ENCODE measurements around the gene EIF4E1B. TPM values are rescaled to one million over a fixed set of nuclear protein-coding genes. Genes with fewer than 3 reads are reported as not detected.

Gene EIF4E1B
- polyA plus RNA-seq, 1 donor from 2014 or later = 0.82 TPM

DNA sequence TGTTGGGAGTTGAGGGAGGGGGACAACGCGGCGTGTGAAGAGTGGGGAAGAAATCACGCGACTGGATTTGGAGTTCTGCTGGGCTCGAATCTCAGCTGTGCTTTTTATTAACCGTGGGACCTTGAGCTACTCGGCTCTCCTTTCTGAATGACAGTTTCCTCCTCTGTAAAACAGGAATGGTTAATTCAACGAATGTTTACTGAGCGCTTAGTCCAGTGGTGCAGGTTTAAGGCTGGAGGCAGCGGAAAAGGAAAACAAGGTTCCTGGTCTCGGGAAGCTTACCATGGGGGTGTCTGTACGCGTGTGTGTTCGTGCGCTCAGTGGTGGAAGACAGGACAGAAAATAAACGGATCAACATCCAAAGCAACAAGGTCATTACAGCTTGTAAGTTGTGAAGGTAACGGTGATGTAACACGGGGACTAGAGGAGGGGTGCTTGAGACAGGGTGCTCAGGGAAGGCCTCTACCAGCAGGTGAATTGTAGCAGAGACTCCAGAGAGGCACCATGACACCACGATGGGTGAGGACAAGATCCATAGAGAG, 277 bp downstream of the EIF4E1B start:
- H3K4me3 ChIP-seq (ENCODE audit: low read length) = peak overlapping the region; percentile 85
- H3K9me2 ChIP-seq (ENCODE audit: insufficient read depth, low read length) = no peaks in the 10 kb centered on the region
- H3K27me3 ChIP-seq (ENCODE audit: insufficient read depth, low read depth, low read length) = peaks cover 50% of the 10 kb centered on the region
- no peak overlapping the region for H2AFZ ChIP-seq (ENCODE audit: low read depth, low read length)
- no peaks in the 10 kb centered on the region for H3K79me2 ChIP-seq (replicated peaks; ENCODE audit: insufficient read depth, low read length)
- H3K36me3 ChIP-seq (ENCODE audit: insufficient read depth, low read length) = no peaks in the 10 kb centered on the region
- H3K27ac ChIP-seq (ENCODE audit: low read length) = peak overlapping the region; percentile 37
- H3K9ac ChIP-seq (ENCODE audit: low read length) = peak overlapping the region; percentile 76
- no peaks in the 10 kb centered on the region for H3K9me3 ChIP-seq (ENCODE audit: low read length)
- TF ChIP-seq EZH2 (IDR thresholded peaks at IDR 0.05; ENCODE audit: borderline replicate concordance, insufficient read depth, low read length, poor library complexity, severe bottlenecking) (no peak), REST (IDR thresholded peaks at IDR 0.05; ENCODE audit: borderline replicate concordance) (peak; percentile 44), EP300 (conservative IDR thresholded peaks at IDR 0.05; ENCODE audit: poor library complexity, severe bottlenecking) (peak; percentile 13)
- H4K20me1 ChIP-seq (ENCODE audit: insufficient read depth) = no peaks in the 10 kb centered on the region
- H3K4me2 ChIP-seq (ENCODE audit: low read length) = peak overlapping the region; percentile 89
- no peaks in the 10 kb centered on the region for H3F3A ChIP-seq (ENCODE audit: insufficient read depth, low read length, poor library complexity, severe bottlenecking)

DNA sequence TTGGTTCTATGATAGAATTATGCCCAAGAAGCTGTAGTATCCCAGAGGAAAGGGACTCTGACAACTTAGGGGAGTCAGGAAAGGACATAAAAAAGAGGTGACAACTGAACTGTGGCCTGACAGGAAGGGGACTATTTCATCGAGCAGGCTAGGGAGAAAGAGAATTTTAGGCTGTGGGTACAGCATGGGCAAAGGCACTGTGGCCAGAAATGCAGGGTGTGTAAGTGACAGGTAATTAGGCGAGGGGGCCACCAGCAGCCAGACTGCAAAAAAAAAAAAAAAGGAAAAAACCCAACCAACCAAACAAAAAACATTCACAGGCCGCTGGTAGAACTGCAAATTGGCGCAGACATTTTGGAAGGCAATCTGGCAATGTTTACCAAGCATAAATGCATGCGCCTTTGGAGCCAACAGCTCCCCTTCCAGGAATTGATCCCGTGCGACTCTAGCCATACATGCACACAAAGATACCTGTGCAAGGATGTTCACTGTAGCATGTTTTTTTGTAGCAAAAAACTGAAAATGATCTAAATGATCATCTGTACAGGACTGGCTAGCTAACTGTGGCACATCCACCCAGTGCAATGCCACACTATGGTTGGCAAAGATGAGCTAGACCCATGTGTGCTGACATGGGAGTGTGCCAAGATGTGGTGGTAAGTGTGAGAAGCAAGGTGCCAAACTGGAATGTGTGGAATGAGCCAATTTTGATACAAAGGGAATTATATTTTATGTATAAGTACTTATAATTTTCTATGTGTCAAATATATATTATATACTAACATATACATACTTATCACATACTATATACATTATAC, 1.1 kb downstream of the EIF4E1B start:
- Histone ChIP-seq H3K9me3 (ENCODE audit: low read length) (no peaks in the 10 kb centered on the region), H3K9ac (ENCODE audit: low read length) (peak overlapping the region; percentile 76)

More for the DNA sequence above, 1.1 kb downstream of the EIF4E1B start:
- no peaks in the 10 kb centered on the region for H3K9me2 ChIP-seq (ENCODE audit: insufficient read depth, low read length)
- H4K20me1 ChIP-seq (ENCODE audit: insufficient read depth) = no peaks in the 10 kb centered on the region
- no peak overlapping the region for H3K4me2 ChIP-seq (ENCODE audit: low read length)
- no peak overlapping the region for H3K27ac ChIP-seq (ENCODE audit: low read length)
- no peaks in the 10 kb centered on the region for H3F3A ChIP-seq (ENCODE audit: insufficient read depth, low read length, poor library complexity, severe bottlenecking)
- no peak for TF ChIP-seq MXI1 (conservative IDR thresholded peaks at IDR 0.05; ENCODE audit: poor library complexity, severe bottlenecking)
- no peak for TF ChIP-seq EZH2 (IDR thresholded peaks at IDR 0.05; ENCODE audit: borderline replicate concordance, insufficient read depth, low read length, poor library complexity, severe bottlenecking)
- TF ChIP-seq POLR2AphosphoS5 (IDR thresholded peaks at IDR 0.05) = no peak
- TF ChIP-seq RAD21 (conservative IDR thresholded peaks at IDR 0.05) = no peak
- TF ChIP-seq REST (IDR thresholded peaks at IDR 0.05; ENCODE audit: borderline replicate concordance) = no peak
- TF ChIP-seq EP300 (conservative IDR thresholded peaks at IDR 0.05; ENCODE audit: poor library complexity, severe bottlenecking) = no peak
- TF ChIP-seq TAF1 (IDR thresholded peaks at IDR 0.05; ENCODE audit: low read depth) = no peak
- TF ChIP-seq SMC3 (conservative IDR thresholded peaks at IDR 0.05; ENCODE audit: poor library complexity) = no peak
- TF ChIP-seq, protein P1, sequence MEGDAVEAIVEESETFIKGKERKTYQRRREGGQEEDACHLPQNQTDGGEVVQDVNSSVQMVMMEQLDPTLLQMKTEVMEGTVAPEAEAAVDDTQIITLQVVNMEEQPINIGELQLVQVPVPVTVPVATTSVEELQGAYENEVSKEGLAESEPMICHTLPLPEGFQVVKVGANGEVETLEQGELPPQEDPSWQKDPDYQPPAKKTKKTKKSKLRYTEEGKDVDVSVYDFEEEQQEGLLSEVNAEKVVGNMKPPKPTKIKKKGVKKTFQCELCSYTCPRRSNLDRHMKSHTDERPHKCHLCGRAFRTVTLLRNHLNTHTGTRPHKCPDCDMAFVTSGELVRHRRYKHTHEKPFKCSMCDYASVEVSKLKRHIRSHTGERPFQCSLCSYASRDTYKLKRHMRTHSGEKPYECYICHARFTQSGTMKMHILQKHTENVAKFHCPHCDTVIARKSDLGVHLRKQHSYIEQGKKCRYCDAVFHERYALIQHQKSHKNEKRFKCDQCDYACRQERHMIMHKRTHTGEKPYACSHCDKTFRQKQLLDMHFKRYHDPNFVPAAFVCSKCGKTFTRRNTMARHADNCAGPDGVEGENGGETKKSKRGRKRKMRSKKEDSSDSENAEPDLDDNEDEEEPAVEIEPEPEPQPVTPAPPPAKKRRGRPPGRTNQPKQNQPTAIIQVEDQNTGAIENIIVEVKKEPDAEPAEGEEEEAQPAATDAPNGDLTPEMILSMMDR (IDR thresholded peaks at IDR 0.05; ENCODE audit: poor library complexity, severe bottlenecking) = no peak
- H3K4me3 ChIP-seq (ENCODE audit: low read length) = peak overlapping the region; percentile 85
- peaks cover 50% of the 10 kb centered on the region for H3K27me3 ChIP-seq (ENCODE audit: insufficient read depth, low read depth, low read length)
- H3K36me3 ChIP-seq (ENCODE audit: insufficient read depth, low read length) = no peaks in the 10 kb centered on the region
- no peaks in the 10 kb centered on the region for H3K79me2 ChIP-seq (replicated peaks; ENCODE audit: insufficient read depth, low read length)
- H2AFZ ChIP-seq (ENCODE audit: low read depth, low read length) = no peak overlapping the region

Measured in neural cell (in vitro differentiated cells).